ENCODE results near the gene LRRC3. TPM values are rescaled to one million over a fixed set of nuclear protein-coding genes. Genes with fewer than 3 reads are reported as not detected.

Gene LRRC3
- total RNA-seq, 1 experiment from 2014 or later, result 0.40 TPM

DNA sequence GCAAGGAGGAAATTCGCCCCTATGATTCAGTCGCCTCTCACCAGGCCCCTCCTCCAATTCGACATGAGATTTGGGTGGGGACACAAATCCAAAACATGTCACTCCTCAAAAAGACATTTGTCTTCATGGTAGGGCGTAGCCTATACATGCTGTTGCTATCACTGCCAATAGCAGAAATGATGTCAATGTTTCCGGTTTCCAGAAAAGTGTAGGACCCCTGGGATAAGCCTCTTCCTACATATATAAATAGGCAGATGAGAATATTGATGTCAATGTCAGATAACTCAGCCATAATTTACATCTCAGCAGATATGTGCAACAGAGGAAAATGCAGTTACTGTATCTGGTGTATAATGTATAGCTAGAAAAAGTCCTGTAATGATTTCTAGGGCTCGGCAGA lies 16.7 kb downstream of the LRRC3 start:
- intact Hi-C loops (cut with micrococcal nuclease; ENCODE audit: unreplicated experiment), result no loop called here
- TF ChIP-seq, protein P1, sequence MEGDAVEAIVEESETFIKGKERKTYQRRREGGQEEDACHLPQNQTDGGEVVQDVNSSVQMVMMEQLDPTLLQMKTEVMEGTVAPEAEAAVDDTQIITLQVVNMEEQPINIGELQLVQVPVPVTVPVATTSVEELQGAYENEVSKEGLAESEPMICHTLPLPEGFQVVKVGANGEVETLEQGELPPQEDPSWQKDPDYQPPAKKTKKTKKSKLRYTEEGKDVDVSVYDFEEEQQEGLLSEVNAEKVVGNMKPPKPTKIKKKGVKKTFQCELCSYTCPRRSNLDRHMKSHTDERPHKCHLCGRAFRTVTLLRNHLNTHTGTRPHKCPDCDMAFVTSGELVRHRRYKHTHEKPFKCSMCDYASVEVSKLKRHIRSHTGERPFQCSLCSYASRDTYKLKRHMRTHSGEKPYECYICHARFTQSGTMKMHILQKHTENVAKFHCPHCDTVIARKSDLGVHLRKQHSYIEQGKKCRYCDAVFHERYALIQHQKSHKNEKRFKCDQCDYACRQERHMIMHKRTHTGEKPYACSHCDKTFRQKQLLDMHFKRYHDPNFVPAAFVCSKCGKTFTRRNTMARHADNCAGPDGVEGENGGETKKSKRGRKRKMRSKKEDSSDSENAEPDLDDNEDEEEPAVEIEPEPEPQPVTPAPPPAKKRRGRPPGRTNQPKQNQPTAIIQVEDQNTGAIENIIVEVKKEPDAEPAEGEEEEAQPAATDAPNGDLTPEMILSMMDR (IDR thresholded peaks at IDR 0.05; ENCODE audit: unreplicated experiment), result no peak
- no peak for DNase-seq
- H3K4me1 Mint-ChIP-seq (ENCODE audit: low read depth, unreplicated experiment), result no peaks in the 10 kb centered on the region
- H3K4me3 Mint-ChIP-seq (ENCODE audit: low read depth, unreplicated experiment), result no peak overlapping the region
- peaks cover under 1% of the 10 kb centered on the region for H3K27me3 Mint-ChIP-seq (ENCODE audit: unreplicated experiment)
- CTCF ChIA-PET, result no interaction called here
- no peak overlapping the region for H3K27ac Mint-ChIP-seq (ENCODE audit: unreplicated experiment)
- no peaks in the 10 kb centered on the region for H3K36me3 Mint-ChIP-seq (ENCODE audit: insufficient read depth, unreplicated experiment)
- BruUV-seq (replicated peaks), result no TSS peak
- peaks cover 1% of the 10 kb centered on the region for H3K9me3 Mint-ChIP-seq (ENCODE audit: low read depth, unreplicated experiment)

DNA sequence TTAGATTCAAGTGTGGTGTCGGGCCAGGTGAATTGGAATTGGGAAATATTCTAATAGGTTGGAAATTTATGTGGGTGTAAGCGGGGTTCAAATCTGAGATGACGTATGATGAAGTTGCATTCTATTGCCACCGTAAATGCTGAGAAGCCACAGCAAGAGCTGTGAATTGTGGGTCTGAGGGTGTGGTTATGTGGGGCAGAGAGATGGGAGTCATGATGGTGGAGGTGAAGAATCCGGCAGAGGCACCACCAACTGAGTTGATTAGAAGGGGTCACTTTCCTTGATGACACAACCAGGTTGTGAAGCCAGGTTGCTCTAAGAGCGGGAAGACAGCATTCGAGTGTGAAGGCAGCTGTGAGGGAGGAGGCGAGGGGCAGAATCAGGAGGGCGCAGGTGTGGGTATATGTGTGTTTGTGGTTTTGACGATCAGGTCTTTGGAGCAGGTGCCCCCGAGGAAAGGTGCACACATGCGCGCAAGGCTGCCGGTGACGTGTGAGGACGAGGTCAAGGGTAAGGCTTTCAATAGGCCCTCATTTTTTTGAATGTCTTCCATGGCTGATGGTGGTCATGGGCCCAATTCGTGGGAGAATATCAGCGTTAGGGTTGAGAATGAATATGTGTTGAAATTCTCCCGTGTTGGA lies 18.7 kb downstream of the LRRC3 start:
- Mint-ChIP-seq H3K9me3 (ENCODE audit: low read depth, unreplicated experiment) (no peaks in the 10 kb centered on the region), H3K4me3 (ENCODE audit: low read depth, unreplicated experiment) (no peak overlapping the region), H3K27ac (ENCODE audit: unreplicated experiment) (no peak overlapping the region), H3K27me3 (ENCODE audit: unreplicated experiment) (no peaks in the 10 kb centered on the region), H3K36me3 (ENCODE audit: insufficient read depth, unreplicated experiment) (no peaks in the 10 kb centered on the region), H3K4me1 (ENCODE audit: low read depth, unreplicated experiment) (no peaks in the 10 kb centered on the region)
- CTCF ChIA-PET, result no interaction called here
- DNase-seq, result no peak
- intact Hi-C loops (cut with micrococcal nuclease; ENCODE audit: unreplicated experiment), result no loop called here
- no TSS peak for BruUV-seq (replicated peaks)
- TF ChIP-seq, protein P1 (IDR thresholded peaks at IDR 0.05; ENCODE audit: unreplicated experiment), result no peak

DNA sequence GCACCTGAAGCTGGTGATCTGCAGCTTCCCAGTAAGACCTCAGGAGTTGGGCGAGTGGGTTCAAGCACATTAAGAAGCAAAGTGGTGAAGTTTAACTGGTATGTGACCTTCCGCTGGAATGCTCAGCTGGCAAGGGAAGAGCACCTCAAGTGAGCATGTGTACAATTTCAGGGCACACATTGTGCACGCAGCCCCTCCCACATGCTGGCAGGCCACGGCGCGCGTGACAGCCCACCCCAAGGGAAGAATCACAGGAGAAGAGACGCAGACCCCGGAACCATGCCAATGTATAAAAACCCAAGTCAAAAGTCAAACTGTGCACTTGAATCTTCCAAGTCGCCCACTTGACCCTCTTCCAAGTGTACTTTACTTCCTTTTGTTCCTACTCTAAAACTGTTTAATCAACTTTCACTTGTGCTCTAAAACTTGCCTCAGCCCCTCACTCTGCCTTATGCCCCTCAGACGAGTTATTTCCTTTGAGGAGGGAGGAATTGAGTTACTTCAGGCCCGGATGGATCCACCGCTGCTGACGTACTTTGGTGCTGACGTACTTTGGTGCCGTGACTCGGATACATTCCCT lies 20.0 kb downstream of the LRRC3 start:
- Mint-ChIP-seq H3K4me1 (ENCODE audit: low read depth, unreplicated experiment) (no peaks in the 10 kb centered on the region), H3K4me3 (ENCODE audit: low read depth, unreplicated experiment) (no peak overlapping the region), H3K9me3 (ENCODE audit: low read depth, unreplicated experiment) (no peaks in the 10 kb centered on the region), H3K27me3 (ENCODE audit: unreplicated experiment) (no peaks in the 10 kb centered on the region), H3K36me3 (ENCODE audit: insufficient read depth, unreplicated experiment) (no peaks in the 10 kb centered on the region), H3K27ac (ENCODE audit: unreplicated experiment) (no peak overlapping the region)
- intact Hi-C loops (cut with micrococcal nuclease; ENCODE audit: unreplicated experiment), result no loop called here
- CTCF ChIA-PET, result no interaction called here
- BruUV-seq (replicated peaks), result no TSS peak
- TF ChIP-seq, protein P1 (IDR thresholded peaks at IDR 0.05; ENCODE audit: unreplicated experiment), result no peak
- DNase-seq, result no peak

DNA sequence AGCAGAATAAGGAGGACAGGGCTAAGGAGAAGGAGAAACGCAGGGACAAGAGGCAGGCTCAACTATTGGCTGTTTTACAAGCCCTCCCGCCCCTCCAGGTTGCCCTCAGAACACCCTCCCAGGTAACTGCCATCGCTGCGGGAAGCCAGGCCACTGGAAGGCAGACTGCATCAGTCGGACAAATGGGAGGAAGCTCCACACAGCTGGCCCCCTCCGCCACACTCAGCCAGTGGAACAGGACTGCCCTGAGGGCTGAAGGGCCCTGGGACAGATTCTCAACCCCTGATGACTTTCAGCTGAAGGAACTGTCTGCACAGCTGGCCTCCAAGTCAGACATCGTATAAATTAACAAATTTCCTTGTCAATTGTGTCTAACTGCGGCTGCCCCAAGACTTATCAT lies 21.8 kb downstream of the LRRC3 start:
- Mint-ChIP-seq H3K9me3 (ENCODE audit: low read depth, unreplicated experiment) (no peaks in the 10 kb centered on the region), H3K27ac (ENCODE audit: unreplicated experiment) (no peak overlapping the region), H3K36me3 (ENCODE audit: insufficient read depth, unreplicated experiment) (no peaks in the 10 kb centered on the region), H3K4me1 (ENCODE audit: low read depth, unreplicated experiment) (peaks cover 2% of the 10 kb centered on the region), H3K4me3 (ENCODE audit: low read depth, unreplicated experiment) (no peak overlapping the region), H3K27me3 (ENCODE audit: unreplicated experiment) (peaks cover 2% of the 10 kb centered on the region)
- TF ChIP-seq, protein P1 (IDR thresholded peaks at IDR 0.05; ENCODE audit: unreplicated experiment), result no peak
- no peak for DNase-seq
- intact Hi-C loops (cut with micrococcal nuclease; ENCODE audit: unreplicated experiment), result no loop called here
- CTCF ChIA-PET, result no interaction called here
- BruUV-seq (replicated peaks), result no TSS peak
